G401 (cell line): ENCODE data around the gene STMN3. TPM values are rescaled to one million over a fixed set of nuclear protein-coding genes. Genes with fewer than 3 reads are reported as not detected.

Source experiments
- DNase-seq: peaks from one replicate; pipeline ENCODE4 v3.0.0-alpha.2; 2015; ENCODE audit warnings: low spot score
- in situ Hi-C: cut with HindIII; loops from 2 replicates; pipeline ENCODE4 v1.10.0; 2016; ENCODE audit warnings: low sequenced_read_pairs, mixed read lengths
- total RNA-seq: library from RNA; depleted of rRNA; stranded (reverse); fragments of >200 nt; shearing (Covaris generic); gene quantifications from 2 replicates; pipeline ENCODE4 v1.2.3, GENCODE V29; 2014; rRNA removed

The STMN3 gene
- total RNA-seq, 1 experiment from 2014 or later: 179 TPM

DNA sequence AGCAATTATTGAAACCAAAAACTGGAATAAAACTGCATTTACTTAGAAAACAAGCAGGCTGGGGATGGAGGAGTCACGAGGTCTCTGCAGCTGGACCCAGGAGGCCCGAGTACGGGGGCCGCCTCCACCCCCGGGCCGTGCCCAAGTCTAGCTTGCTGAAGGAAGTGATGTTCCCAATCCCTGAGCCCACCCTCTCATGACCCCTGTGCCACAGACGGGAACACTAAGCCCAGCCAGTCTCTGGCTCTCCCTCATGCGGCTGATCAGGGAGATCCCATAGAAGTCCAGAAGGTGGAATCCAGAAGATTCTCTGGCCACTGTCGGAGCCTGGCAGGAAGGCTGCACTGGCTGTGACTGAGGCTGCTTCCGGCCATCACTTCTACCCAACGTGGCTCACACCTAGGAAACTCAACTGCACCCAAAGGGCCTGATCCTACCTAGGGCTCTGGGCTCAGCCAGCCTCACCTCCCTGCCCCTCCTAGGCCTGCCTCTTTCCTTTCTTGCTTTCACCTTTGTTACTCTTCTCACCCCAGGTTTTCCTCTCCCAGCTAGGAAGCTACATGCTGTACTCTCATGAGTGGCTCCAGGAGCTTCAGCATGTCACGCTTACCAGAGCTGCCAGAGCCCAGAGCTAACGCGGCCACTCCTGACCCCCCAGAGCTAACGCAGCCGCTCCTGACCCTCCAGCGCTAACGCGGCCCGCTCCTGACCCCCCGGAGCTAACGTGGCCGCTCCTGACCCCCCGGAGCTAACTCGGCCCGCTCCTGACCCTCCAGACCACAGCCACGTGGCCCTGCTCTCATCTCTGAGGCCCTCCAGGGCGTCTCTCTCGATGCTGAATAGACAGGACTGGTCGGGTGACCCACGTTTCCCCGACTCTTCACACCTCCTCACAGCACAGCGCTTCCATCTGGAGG is 54.5 kb downstream of the STMN3 start:
- in situ Hi-C loops: no loop called here
- DNase-seq: no peak

DNA sequence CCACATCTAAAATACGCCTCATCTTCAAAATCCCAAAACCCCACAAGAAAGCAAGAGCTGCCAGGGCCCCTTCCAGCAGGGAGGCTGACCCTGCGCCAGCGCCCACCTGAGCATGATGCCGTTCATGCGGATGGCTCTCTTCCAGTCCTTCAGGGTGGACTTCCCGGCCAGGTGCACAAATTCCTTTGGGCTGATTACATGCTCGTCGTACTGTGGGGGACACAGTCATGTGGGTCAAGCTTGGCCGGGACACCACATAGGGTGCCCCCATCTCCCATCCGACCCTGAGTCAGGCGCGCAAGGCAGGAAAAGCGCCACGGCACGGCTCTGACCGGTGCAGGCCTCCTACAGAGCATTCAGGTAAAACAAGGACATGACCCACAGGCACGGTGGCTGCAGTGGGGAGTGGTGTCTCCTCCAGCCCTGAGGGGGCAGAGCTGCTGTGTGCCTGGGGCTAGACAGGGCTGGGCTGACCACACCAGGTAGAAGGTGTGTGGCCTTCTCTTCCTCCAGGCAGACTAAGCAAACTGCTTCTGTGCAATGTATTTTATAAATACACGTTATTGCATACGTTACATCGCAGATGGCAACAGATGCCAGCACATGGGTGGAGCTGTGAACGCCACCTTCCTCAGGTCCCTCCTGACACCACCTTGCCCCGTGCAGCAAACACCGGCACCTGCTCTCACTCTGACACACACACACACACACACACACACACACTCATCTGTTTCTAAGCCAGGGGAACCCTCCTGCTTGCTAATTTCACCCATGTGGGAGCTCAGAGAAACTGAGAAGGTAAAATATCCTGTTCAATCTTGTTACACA is 55.4 kb downstream of the STMN3 start:
- in situ Hi-C loops: no loop called here
- no peak for DNase-seq

DNA sequence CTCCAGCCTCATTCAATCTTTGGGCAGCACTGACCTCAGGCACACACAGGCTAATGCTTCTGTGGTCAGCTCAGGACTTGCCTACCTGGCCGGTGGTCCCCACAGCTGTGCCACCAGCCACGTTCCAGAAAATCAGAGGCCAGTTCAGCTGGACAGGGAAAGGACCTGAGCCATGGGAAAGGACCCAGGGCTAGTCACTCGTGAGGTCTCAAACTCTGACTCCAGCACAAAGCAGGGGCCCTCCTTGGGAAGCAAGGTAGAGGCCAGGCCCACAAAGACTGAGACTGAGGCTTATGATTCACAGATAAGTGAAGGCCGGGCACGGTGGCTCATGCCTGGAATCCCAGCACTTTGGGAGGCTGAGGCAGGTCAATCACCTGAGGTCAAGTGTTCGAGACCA is 56.8 kb downstream of the STMN3 start:
- in situ Hi-C loops: no loop called here
- DNase-seq: no peak

- DNase-seq: no peak
- in situ Hi-C loops: no loop called here
These were observed 57.7 kb downstream of the STMN3 start for GRCh38 chr20:63595416-63596127.

DNA sequence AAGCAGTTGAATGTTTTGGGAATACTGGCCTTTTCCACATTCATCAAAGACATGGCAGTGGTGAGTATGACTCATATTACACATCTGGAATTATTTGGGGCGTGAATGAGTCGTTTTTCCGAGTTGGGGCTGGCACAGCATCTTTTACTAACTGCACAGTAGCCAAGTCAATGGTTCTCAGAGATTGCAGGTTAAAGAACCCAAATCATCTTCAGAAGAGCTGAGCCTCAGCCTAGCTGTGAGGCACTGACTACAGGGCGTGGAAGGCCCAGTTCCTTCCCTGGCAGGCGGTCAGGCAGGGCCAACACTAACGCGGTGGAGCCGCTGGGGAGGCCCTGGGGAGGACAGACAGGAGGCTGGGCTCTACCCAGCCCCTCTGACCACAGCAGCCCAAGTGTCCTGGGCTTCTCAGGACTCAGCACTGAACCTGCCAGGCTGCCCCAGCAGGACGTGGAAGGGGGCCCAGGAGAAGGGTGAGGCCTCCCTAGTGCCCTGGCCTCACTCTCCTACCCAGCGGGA is 59.1 kb downstream of the STMN3 start:
- no peak for DNase-seq
- in situ Hi-C loops: no loop called here

- DNase-seq: no peak
- in situ Hi-C loops: no loop called here
These were observed 60.6 kb downstream of the STMN3 start for GRCh38 chr20:63592661-63593060.

DNA sequence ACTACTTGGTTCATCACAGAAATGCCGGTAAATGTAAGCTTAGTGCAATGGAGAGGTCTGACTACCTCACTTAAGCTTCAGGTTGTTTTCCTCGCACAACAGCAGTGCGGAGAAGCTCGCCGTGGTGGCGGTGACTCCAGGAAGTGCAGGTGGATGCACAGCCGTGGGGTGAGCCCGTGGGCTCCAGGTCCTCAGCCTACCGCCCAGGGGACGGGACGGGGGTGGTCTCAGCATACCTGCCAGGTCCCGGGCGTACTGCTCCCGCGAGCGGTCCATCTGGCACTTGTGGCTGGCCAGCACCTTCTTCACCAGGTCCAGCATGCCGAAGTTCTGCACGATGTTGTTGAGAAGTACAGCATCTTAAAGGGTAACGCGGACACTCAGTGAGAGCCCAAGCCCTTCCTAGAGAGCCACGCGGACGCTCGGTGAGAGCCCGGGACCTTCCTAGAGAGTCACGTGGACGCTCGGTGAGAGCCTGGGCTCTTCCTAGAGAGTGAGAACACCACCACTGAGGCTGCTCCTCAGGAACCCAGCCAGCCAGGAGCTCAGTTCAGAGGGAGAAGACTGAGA is 61.4 kb downstream of the STMN3 start:
- no peak for DNase-seq
- in situ Hi-C loops: no loop called here

DNA sequence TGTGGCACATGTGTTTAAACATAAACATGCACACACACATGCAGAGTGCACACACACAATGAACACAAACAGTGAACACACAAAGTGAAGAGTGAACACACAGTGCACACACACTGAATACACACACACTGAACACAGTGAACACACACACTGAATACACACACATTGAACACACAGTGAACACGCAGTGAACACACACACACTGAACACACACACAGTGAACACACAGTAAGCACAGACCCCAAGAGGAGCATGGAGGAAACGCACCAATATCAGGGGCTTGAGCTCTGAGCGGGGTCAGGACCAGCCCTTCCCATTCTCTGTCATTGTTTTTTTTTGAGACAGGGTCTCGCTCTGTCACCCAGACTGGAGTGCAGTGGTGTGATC is 62.1 kb downstream of the STMN3 start:
- no peak for DNase-seq
- in situ Hi-C loops: no loop called here

- no peak for DNase-seq
- in situ Hi-C loops: no loop called here
These were observed 62.7 kb downstream of the STMN3 start for GRCh38 chr20:63590218-63591146.

Other genes with a start within 250 kb of the STMN3 start
- gene KCNQ2, start 180.8 kb downstream of the STMN3 start, total RNA-seq: 133 and 160 TPM in 2 replicates
- gene EEF1A2, start 154.3 kb downstream of the STMN3 start, total RNA-seq: 47.5 and 58.1 TPM in 2 replicates
- gene PPDPF, start 132.7 kb downstream of the STMN3 start, total RNA-seq: 31.9 and 38.0 TPM in 2 replicates
- gene PTK6, start 116.0 kb downstream of the STMN3 start, total RNA-seq: 0.10 TPM in 1 of 2 replicates, not detected in the other
- not detected in 2 replicates for gene SRMS, start 105.7 kb downstream of the STMN3 start, total RNA-seq
- 0.86 and 1.4 TPM in 2 replicates for gene FNDC11, start 99.3 kb downstream of the STMN3 start, total RNA-seq
- 10.1 and 14.3 TPM in 2 replicates for gene HELZ2, start 79.2 kb downstream of the STMN3 start, total RNA-seq
- gene GMEB2, start 26.3 kb downstream of the STMN3 start, total RNA-seq: 19.3 and 19.7 TPM in 2 replicates
- gene RTEL1, start 4.9 kb upstream of the STMN3 start, total RNA-seq: 18.5 and 18.7 TPM in 2 replicates
- not detected in 2 replicates for gene TNFRSF6B, start 43.2 kb upstream of the STMN3 start, total RNA-seq
- 33.0 and 36.7 TPM in 2 replicates for gene ARFRP1, start 54.6 kb upstream of the STMN3 start, total RNA-seq
- gene ZGPAT, start 54.6 kb upstream of the STMN3 start, total RNA-seq: 49.4 and 52.7 TPM in 2 replicates
- 12.6 and 15.1 TPM in 2 replicates for gene LIME1, start 83.2 kb upstream of the STMN3 start, total RNA-seq
- 71.8 and 118 TPM in 2 replicates for gene SLC2A4RG, start 86.4 kb upstream of the STMN3 start, total RNA-seq
- gene ZBTB46, start 177.8 kb upstream of the STMN3 start, total RNA-seq: 39.7 and 42.5 TPM in 2 replicates
- gene ABHD16B, start 208.1 kb upstream of the STMN3 start, total RNA-seq: 0.74 TPM in 1 of 2 replicates, not detected in the other
- 129 and 141 TPM in 2 replicates for gene TPD52L2, start 211.8 kb upstream of the STMN3 start, total RNA-seq
- 38.6 and 43.6 TPM in 2 replicates for gene DNAJC5, start 241.7 kb upstream of the STMN3 start, total RNA-seq